Eye (tissue), 1 donor: Measurements from ENCODE around the gene LTC4S.
"Not testable (repeated sequence)": the region's sequence is repeated elsewhere in the genome, so short reads cannot be mapped to it uniquely, and the experiment has no call there.

Source experiments
- DNase-seq: peaks from one replicate; pipeline ENCODE4 v3.0.0-alpha.2; 2015

LTC4S gene

GRCh38 chr5:179829732-179830435 is 36.1 kb downstream of the LTC4S start:
- DNase-seq: no peak

DNA sequence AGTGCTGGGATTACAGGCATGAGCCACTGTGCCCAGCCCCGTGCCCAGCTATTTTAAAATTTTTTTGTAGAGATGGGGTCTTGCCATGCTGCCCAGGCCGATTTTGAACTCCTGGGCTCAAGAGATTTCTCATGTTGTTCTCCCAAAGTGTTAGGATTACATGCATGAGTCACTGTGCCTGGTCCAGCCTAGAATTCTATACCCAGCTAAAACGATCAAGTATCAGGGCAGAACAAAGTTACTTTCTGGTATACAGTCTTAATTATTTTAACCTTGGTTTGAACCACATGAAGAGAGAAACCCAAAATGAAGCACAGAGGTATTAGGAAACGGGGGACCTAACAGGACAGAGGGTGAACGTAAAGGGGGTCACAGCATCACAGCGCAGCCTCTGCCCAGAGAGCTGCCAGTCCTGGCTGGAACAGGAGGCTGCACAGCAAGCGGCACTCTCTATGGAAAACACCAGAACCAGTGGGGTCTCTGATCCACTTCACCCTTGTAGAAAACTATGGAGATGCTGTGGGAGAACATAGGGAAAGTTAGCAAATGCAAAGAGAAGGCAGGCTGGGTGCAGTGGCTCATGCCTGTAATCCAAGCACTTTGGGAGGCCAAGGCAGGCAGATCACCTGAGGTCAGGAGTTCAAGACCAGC is 37.2 kb downstream of the LTC4S start:
- no peak for DNase-seq

DNA sequence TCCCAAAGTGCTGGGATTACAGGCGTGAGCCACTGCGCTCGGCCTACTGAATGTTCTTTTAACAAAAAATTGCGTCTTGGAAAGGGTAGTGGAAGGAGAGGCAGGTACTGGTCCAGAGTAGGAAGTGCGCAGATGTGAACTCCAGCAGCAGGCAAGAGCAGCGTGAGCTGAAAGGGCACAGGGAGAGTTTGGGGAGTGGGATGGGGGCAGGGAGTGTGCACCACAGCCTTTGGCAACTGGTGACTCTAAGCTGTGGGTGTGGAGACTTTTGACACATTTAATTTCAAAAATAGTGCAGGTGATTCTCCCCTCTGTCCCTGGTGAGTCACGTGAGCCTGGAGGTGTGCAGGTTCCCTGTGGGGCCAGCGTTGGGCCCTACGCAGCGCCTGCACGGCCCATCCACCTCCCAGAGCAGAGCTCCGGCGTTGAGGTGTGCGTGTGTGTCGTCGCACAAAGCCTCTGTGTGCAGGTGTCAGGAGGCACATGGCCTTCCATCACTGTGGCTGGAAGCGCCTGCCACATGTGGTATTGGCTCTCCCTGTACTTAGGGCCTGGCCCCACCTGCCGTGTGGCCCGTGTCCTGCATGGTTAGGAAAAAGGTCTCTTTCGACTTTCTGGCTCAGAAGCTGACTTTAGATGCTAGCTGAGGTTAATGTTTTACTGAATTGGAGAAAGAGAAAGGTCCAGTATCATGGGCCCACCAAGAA is 38.4 kb downstream of the LTC4S start:
- no peak for DNase-seq

DNA sequence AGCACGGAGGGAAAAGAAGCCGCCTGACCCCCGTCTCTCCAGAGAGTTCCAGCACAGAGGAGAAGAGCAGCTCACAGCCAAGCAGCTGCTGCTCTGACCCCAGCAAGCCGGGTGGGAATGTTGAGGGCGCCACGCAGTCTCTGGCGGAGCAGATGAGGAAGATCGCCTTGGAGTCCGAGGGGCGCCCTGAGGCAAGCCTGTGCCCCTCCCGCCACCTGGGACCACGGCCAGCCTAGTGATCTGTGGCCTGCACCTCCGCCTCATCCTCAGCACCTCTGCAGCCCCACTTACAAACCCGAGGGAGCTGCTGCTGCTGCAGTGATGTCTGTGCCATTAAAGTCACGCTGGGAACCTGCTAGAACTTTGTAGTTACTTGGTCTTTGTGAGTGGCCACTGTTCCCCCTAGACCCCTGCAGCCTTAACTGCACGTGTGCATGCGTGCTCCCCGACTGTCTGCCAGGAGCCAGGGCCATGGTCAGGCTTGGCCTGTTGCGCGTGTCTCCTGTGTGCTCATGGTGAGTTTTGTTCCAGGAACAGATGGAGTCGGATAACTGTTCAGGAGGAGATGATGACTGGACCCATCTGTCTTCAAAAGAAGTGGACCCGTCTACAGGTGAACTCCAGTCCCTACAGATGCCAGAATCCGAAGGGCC is 39.4 kb downstream of the LTC4S start:
- DNase-seq: no peak

DNA sequence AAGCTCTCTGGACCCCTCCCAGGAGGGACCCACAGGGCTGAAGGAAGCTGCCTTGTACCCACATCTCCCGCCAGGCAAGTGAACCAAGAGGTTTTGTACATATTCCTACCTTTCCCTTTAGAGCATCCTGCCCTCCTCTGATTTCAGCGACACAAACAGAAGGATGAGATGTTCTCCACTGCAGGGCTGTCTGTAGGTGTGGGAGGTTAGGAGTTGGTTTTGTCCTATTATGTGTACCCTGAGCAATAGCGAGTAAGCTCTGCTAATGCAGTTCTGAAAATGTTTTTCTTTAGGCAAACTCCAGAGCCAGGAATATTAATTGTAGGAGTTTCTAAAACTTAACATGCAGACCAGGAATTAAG is 39.9 kb downstream of the LTC4S start:
- no peak for DNase-seq

- no peak for DNase-seq
These were observed 40.3 kb downstream of the LTC4S start for GRCh38 chr5:179834120-179834519.

- not testable (repeated sequence) for DNase-seq
These were observed 41.1 kb downstream of the LTC4S start for GRCh38 chr5:179834871-179835270.

DNA sequence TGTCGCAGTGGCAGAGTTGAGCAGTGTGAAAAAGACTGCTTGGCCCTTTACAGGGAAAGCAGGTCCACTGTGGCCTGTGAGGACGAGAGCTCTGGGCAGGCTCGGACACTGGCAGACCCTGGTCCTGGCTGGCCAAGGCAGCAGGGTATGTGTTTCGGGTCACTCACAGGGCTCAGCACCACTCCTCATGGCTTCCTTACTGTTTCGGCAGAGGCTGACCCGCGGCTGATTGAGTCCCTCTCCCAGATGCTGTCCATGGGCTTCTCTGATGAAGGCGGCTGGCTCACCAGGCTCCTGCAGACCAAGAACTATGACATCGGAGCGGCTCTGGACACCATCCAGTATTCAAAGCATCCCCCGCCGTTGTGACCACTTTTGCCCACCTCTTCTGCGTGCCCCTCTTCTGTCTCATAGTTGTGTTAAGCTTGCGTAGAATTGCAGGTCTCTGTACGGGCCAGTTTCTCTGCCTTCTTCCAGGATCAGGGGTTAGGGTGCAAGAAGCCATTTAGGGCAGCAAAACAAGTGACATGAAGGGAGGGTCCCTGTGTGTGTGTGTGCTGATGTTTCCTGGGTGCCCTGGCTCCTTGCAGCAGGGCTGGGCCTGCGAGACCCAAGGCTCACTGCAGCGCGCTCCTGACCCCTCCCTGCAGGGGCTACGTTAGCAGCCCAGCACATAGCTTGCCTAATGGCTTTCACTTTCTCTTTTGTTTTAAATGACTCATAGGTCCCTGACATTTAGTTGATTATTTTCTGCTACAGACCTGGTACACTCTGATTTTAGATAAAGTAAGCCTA is 42.6 kb downstream of the LTC4S start:
- DNase-seq: no peak

DNA sequence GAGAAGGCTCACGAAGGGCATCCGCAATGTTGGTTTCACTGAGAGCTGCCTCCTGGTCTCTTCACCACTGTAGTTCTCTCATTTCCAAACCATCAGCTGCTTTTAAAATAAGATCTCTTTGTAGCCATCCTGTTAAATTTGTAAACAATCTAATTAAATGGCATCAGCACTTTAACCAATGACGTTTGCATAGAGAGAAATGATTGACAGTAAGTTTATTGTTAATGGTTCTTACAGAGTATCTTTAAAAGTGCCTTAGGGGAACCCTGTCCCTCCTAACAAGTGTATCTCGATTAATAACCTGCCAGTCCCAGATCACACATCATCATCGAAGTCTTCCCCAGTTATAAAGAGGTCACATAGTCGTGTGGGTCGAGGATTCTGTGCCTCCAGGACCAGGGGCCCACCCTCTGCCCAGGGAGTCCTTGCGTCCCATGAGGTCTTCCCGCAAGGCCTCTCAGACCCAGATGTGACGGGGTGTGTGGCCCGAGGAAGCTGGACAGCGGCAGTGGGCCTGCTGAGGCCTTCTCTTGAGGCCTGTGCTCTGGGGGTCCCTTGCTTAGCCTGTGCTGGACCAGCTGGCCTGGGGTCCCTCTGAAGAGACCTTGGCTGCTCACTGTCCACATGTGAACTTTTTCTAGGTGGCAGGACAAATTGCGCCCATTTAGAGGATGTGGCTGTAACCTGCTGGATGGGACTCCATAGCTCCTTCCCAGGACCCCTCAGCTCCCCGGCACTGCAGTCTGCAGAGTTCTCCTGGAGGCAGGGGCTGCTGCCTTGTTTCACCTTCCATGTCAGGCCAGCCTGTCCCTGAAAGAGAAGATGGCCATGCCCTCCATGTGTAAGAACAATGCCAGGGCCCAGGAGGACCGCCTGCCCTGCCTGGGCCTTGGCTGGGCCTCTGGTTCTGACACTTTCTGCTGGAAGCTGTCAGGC is 43.6 kb downstream of the LTC4S start:
- no peak for DNase-seq

- no peak for DNase-seq
These were observed 45.8 kb downstream of the LTC4S start for GRCh38 chr5:179839328-179840256.

DNA sequence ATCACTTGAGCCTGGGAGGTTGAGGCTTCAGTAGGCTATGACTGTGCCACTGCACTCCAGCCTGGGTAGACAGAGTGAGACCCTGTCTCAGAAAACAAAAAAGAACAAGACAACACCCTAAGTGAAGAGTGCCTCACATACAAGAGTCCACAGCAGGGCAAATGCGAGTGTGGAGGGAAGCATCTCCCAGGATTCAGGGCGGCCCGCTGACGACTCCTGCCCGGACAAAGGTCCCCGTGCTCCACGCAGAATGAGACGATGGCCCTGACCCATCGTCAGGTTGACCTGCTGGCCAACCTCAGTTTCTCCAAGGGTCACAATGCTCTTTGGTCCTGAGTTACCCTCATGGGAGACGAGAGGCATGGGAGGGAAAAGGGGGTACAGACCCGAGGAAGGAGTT is 46.5 kb downstream of the LTC4S start:
- DNase-seq: no peak

- no peak for DNase-seq
These were observed 47.0 kb downstream of the LTC4S start for GRCh38 chr5:179840766-179841165.

DNA sequence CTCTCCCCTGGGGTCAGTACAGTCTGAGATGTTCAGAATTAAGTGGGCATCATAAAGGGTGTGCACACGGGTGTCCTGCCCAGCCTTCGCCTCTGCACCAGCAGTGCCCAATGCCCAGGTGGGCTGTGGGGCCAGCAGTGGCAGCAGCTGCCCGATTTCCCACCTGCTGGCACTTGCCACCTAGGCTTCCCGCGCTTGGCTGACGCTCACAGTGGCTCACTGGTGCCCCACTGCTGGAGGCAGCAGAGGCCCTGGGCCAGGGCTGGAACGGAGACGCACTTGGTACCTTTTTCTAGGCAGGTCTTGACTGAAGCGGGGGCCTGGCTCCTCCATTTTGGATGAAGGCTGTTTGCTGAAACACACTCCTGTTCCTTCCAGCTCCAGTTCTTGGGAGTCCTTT is 47.8 kb downstream of the LTC4S start:
- DNase-seq: no peak
